ENCODE measurements around the gene GSE1. TPM values are rescaled to one million over a fixed set of nuclear protein-coding genes. Genes with fewer than 3 reads are reported as not detected.
A peak's percentile ranks its signal among the peaks of the same experiment; 100 is the strongest.

Gene GSE1
- total and polyA plus RNA-seq, 9 donors, result 32.9 to 212 (median 91.4) TPM

DNA sequence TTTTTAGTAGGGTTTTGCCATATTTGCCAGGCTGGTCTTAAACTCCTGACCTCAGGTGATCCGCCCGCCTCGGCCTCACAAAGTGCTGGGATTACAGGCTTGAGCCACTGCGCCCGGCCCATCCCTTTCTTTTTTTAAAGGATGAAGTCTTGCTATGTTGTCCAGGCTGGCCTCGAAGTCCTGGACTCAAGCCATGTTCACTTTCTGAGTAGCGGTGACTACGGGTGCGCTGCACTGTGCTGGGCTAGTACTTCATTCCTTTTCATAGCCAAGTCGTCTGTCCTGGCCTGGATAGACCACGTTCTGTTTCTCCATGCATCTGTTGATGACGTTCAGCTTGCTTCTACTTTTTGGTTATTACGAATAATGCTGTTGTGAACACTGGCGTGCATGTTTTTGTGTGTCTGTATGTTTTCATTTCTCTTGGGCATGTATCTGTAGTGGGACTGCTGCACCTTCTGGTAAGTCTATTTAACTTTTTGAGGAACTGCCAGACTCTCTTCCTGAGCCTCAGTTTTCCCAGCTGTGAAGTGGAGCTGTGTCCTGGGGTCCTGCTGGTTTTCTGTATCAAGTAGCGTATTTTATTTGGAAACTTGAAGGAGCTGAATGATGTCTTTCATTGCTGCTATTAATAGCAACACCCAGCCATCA lies 40.0 kb upstream of the GSE1 start:
- peak overlapping the region in 1 of 2 donors; percentile 45 for H3K27ac ChIP-seq
- TF ChIP-seq POLR2A (IDR thresholded peaks at IDR 0.05) (no peak), EP300 (IDR thresholded peaks at IDR 0.05) (no peak)
- TF ChIP-seq, protein P1, sequence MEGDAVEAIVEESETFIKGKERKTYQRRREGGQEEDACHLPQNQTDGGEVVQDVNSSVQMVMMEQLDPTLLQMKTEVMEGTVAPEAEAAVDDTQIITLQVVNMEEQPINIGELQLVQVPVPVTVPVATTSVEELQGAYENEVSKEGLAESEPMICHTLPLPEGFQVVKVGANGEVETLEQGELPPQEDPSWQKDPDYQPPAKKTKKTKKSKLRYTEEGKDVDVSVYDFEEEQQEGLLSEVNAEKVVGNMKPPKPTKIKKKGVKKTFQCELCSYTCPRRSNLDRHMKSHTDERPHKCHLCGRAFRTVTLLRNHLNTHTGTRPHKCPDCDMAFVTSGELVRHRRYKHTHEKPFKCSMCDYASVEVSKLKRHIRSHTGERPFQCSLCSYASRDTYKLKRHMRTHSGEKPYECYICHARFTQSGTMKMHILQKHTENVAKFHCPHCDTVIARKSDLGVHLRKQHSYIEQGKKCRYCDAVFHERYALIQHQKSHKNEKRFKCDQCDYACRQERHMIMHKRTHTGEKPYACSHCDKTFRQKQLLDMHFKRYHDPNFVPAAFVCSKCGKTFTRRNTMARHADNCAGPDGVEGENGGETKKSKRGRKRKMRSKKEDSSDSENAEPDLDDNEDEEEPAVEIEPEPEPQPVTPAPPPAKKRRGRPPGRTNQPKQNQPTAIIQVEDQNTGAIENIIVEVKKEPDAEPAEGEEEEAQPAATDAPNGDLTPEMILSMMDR (IDR thresholded peaks at IDR 0.05), result no peak
- intact Hi-C loops (cut with DNase I), result no loop called here
- no peaks in the 10 kb centered on the region for H3K27me3 ChIP-seq
- 69 to 77% (median 71%) methylated on average over 15 of the region's 15 CpGs for WGBS, 3 donors
- peaks cover 13% of the 10 kb centered on the region for H3K4me1 ChIP-seq (ENCODE audit: insufficient read depth)
- no peaks in the 10 kb centered on the region for H3K9me3 ChIP-seq
- no peak for DNase-seq
- H3K36me3 ChIP-seq, result no peaks in the 10 kb centered on the region
- H3K4me3 ChIP-seq, result no peak overlapping the region

DNA sequence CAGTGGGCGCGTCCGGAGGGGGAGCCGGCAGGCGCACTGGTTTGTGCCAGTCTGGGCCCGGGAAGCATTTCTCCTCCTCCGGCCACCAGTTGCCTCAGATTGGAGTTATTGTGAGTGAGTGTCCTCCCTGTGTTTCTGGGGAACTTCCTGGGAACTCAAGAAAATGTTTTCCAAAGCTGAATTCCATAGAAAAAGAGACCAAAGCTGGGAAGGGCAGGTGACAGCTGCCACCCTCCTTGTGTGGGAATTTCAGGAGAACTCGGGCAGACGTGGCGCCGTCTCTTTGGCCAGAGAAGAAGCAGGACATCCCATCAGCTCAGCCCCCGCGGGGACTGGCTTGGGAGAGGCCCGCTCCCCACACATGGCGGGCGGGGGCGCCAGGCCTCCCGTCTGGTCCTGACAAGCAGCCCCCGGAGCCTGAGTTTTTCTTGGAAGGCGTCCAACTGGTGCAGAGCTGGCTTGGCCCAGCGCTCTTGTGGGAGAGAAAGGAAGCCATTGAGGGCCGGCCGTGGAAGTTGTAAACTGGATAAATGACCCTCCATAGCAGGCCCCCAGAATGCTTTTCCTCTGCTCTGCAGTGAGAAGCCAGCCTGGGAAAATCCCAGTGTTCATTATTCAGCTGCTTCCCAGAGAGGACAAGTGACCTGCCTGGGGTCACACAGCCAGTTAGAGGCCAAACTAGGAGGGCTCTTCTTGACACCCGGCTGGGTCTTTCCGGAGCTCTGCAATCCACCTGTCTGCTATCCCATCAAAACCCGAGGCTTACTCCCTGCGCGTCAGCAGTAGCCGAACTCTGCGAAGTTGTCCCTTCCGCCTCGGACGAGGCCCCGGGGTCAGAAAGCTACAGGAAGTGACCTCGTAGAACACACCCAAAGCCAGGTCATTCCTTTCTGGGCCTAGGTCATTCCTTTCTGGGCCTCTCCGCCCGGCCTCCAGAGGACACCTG lies 39.2 kb upstream of the GSE1 start:
- intact Hi-C loops (cut with DNase I), result no loop called here
- 17 to 25% (median 22%) methylated on average over 34 to 37 of the region's 37 CpGs for WGBS, 3 donors
- Histone ChIP-seq H3K27ac (peak overlapping the region in 1 of 2 donors; percentile 45), H3K4me1 (ENCODE audit: insufficient read depth) (peaks cover 13% of the 10 kb centered on the region), H3K27me3 (no peaks in the 10 kb centered on the region), H3K36me3 (no peaks in the 10 kb centered on the region), H3K9me3 (no peaks in the 10 kb centered on the region), H3K4me3 (peak overlapping the region; percentile 14)
- TF ChIP-seq POLR2A (IDR thresholded peaks at IDR 0.05) (no peak), EP300 (IDR thresholded peaks at IDR 0.05) (no peak)
- TF ChIP-seq, protein P1 (IDR thresholded peaks at IDR 0.05), result no peak
- DNase-seq, result peak; percentile 71 to 80 (median 77)

DNA sequence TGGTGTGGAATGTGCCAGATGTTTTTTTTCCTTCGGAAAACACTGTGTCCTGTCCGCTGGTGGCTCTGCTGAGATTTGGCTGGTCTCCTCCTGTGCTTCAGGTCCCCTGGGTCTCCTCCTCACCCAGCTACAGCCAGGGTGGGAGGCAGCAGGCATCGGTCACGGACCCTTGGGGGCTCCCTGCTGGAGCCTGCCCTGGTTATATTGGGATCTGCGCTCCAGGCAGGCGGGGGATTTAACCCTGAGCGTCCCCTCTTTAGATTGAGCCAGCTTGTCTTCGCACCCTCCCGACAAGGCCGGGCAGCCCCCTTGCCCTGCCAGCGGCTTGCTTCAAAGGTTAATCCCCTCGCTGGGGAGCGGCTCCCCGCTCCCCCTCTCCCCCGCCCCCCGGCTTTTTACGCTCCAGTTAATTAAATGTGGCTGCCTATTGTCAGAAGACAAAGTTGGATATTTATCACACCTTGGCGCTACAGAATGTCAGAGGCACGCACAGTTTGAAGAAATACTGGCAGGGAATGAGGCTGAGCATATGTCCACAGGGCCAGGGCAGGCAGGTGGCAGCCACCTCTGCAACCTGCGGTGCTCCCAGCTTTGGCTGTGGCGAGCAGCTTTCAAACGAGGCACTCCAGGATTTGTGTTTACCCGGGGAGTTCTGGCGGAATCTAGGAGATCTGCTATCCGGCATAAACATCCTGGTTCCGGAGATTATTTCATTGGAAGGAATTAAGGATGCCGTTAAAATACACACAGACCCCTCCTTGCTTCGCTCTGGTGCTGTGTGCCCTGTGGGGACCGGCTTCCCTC lies 38.2 kb upstream of the GSE1 start:
- TF ChIP-seq POLR2A (IDR thresholded peaks at IDR 0.05) (no peak), EP300 (IDR thresholded peaks at IDR 0.05) (no peak)
- TF ChIP-seq, protein P1 (IDR thresholded peaks at IDR 0.05), result no peak
- no peaks in the 10 kb centered on the region for H3K27me3 ChIP-seq
- no peaks in the 10 kb centered on the region for H3K36me3 ChIP-seq
- intact Hi-C loops (cut with DNase I), result no loop called here
- H3K9me3 ChIP-seq, result no peaks in the 10 kb centered on the region
- peaks cover 13% of the 10 kb centered on the region for H3K4me1 ChIP-seq (ENCODE audit: insufficient read depth)
- H3K27ac ChIP-seq, result no peak overlapping the region
- no peak overlapping the region for H3K4me3 ChIP-seq
- no peak for DNase-seq
- WGBS, 3 donors, result 62 to 65% (median 63%) methylated on average over 28 to 29 of the region's 29 CpGs

DNA sequence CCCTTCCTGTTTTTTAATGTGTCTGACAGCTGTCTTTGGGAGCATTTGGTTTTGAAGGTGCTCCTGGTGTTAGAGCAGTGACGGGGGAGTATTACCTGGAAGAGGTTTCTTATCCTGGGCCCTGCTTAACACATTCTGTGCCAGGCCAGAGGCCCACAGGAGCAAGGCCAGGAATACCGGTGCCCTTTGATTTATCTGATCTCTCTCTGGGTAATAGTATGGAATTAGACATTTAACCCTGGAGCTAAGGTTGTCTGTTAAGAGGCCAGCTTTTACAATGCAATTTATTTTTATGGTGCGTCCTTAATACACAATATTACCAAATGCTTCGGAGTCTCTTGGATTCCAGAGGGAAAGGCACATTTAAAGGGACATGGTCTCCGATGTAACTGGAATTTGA lies 37.2 kb upstream of the GSE1 start:
- no peaks in the 10 kb centered on the region for H3K9me3 ChIP-seq
- no peak overlapping the region for H3K27ac ChIP-seq
- H3K27me3 ChIP-seq, result no peaks in the 10 kb centered on the region
- H3K4me1 ChIP-seq (ENCODE audit: insufficient read depth), result peaks cover 14% of the 10 kb centered on the region
- DNase-seq, result no peak
- 84 to 90% (median 88%) methylated on average over 5 of the region's 5 CpGs for WGBS, 3 donors
- intact Hi-C loops (cut with DNase I), result no loop called here
- H3K36me3 ChIP-seq, result no peaks in the 10 kb centered on the region
- H3K4me3 ChIP-seq, result no peak overlapping the region
- TF ChIP-seq, protein P1 (IDR thresholded peaks at IDR 0.05), result no peak
- TF ChIP-seq EP300 (IDR thresholded peaks at IDR 0.05) (no peak), POLR2A (IDR thresholded peaks at IDR 0.05) (no peak)
